ENCODE results near the gene SLC30A4.

- TF ChIP-seq POLR2AphosphoS5 (IDR thresholded peaks at IDR 0.05) (no peak), EP300 (IDR thresholded peaks at IDR 0.05) (no peak)
- TF ChIP-seq, protein P1, sequence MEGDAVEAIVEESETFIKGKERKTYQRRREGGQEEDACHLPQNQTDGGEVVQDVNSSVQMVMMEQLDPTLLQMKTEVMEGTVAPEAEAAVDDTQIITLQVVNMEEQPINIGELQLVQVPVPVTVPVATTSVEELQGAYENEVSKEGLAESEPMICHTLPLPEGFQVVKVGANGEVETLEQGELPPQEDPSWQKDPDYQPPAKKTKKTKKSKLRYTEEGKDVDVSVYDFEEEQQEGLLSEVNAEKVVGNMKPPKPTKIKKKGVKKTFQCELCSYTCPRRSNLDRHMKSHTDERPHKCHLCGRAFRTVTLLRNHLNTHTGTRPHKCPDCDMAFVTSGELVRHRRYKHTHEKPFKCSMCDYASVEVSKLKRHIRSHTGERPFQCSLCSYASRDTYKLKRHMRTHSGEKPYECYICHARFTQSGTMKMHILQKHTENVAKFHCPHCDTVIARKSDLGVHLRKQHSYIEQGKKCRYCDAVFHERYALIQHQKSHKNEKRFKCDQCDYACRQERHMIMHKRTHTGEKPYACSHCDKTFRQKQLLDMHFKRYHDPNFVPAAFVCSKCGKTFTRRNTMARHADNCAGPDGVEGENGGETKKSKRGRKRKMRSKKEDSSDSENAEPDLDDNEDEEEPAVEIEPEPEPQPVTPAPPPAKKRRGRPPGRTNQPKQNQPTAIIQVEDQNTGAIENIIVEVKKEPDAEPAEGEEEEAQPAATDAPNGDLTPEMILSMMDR (IDR thresholded peaks at IDR 0.05), result no peak
These were observed 12.3 kb upstream of the SLC30A4 start for GRCh38 chr15:45534821-45535220.

Data from suprapubic skin (tissue), 4 donors.